Adipocyte (in vitro differentiated cells): ENCODE data around the gene PDZRN3.
"Not testable (repeated sequence)": the region's sequence is repeated elsewhere in the genome, so short reads cannot be mapped to it uniquely, and the experiment has no call there.

Experiments
- DNase-seq: peaks from one replicate; pipeline ENCODE4 v3.0.0-alpha.2; 2015; ENCODE audit warnings: low read depth
- H3K27me3 ChIP-seq: replicated peaks from 2 replicates; pipeline ENCODE4 v1.7.0; 2013; ENCODE audit warnings: mild to moderate bottlenecking, low read length, moderate library complexity; ENCODE audit not compliant: control insufficient read depth, insufficient read depth
- H3K36me3 ChIP-seq: 2 replicates; pipeline ENCODE4 v1.7.0; 2013; ENCODE audit warnings: low read length, mild to moderate bottlenecking, moderate library complexity; ENCODE audit not compliant: control insufficient read depth, insufficient read depth, severe bottlenecking
- H3K4me1 ChIP-seq: 2 replicates; pipeline ENCODE4 v1.7.0; 2013; ENCODE audit warnings: mild to moderate bottlenecking, low read length, moderate library complexity; ENCODE audit not compliant: control insufficient read depth, insufficient read depth
- H3K4me3 ChIP-seq: 2 replicates; pipeline ENCODE4 v1.7.0; 2013; ENCODE audit warnings: mild to moderate bottlenecking, low read length, moderate library complexity
- H3K9ac ChIP-seq: 2 replicates; pipeline ENCODE4 v1.7.0; 2013; ENCODE audit warnings: mild to moderate bottlenecking, low read length, moderate library complexity
- H3K9me3 ChIP-seq: 2 replicates; pipeline ENCODE4 v1.7.0; 2013; ENCODE audit warnings: mild to moderate bottlenecking, low read length, moderate library complexity; ENCODE audit not compliant: control insufficient read depth

The PDZRN3 gene

GRCh38 chr3:73471986-73472787 lies 152.6 kb downstream of the PDZRN3 start:
- H3K27me3 ChIP-seq = no peaks in the 10 kb centered on the region
- H3K4me3 ChIP-seq = no peak overlapping the region
- no peak for DNase-seq
- no peak overlapping the region for H3K9ac ChIP-seq
- H3K4me1 ChIP-seq = peaks cover 18% of the 10 kb centered on the region
- peaks cover 4% of the 10 kb centered on the region for H3K36me3 ChIP-seq
- H3K9me3 ChIP-seq = no peaks in the 10 kb centered on the region

GRCh38 chr3:73470860-73471259 lies 153.9 kb downstream of the PDZRN3 start:
- H3K4me3 ChIP-seq = no peak overlapping the region
- no peaks in the 10 kb centered on the region for H3K27me3 ChIP-seq
- H3K9ac ChIP-seq = no peak overlapping the region
- H3K4me1 ChIP-seq = peaks cover 18% of the 10 kb centered on the region
- H3K9me3 ChIP-seq = no peaks in the 10 kb centered on the region
- DNase-seq = no peak
- no peaks in the 10 kb centered on the region for H3K36me3 ChIP-seq

- Histone ChIP-seq H3K9me3 (no peaks in the 10 kb centered on the region), H3K4me3 (no peak overlapping the region), H3K9ac (no peak overlapping the region), H3K36me3 (no peaks in the 10 kb centered on the region), H3K27me3 (no peaks in the 10 kb centered on the region), H3K4me1 (peaks cover 18% of the 10 kb centered on the region)
- DNase-seq = no peak
Measured at GRCh38 chr3:73469331-73469730, 155.4 kb downstream of the PDZRN3 start.

GRCh38 chr3:73467211-73467610 lies 157.5 kb downstream of the PDZRN3 start:
- no peak for DNase-seq
- no peaks in the 10 kb centered on the region for H3K36me3 ChIP-seq
- no peak overlapping the region for H3K9ac ChIP-seq
- no peak overlapping the region for H3K4me3 ChIP-seq
- no peaks in the 10 kb centered on the region for H3K9me3 ChIP-seq
- H3K4me1 ChIP-seq = peaks cover 17% of the 10 kb centered on the region
- H3K27me3 ChIP-seq = no peaks in the 10 kb centered on the region

- DNase-seq = no peak
- Histone ChIP-seq H3K27me3 (no peaks in the 10 kb centered on the region), H3K9ac (no peak overlapping the region), H3K9me3 (no peaks in the 10 kb centered on the region), H3K4me3 (no peak overlapping the region), H3K4me1 (peaks cover 17% of the 10 kb centered on the region), H3K36me3 (no peaks in the 10 kb centered on the region)
Measured at GRCh38 chr3:73465926-73466325, 158.8 kb downstream of the PDZRN3 start.

GRCh38 chr3:73464126-73464525 lies 160.6 kb downstream of the PDZRN3 start:
- H3K36me3 ChIP-seq, H3K4me3 ChIP-seq, DNase-seq, H3K9ac ChIP-seq, H3K27me3 ChIP-seq, H3K9me3 ChIP-seq: not testable (repeated sequence)
- H3K4me1 ChIP-seq = peaks cover 11% of the 10 kb centered on the region

- H3K4me3 ChIP-seq = no peak overlapping the region
- H3K4me1 ChIP-seq = peaks cover 12% of the 10 kb centered on the region
- DNase-seq = peak; percentile 50
- H3K9me3 ChIP-seq = no peaks in the 10 kb centered on the region
- no peaks in the 10 kb centered on the region for H3K36me3 ChIP-seq
- H3K27me3 ChIP-seq = no peaks in the 10 kb centered on the region
- H3K9ac ChIP-seq = no peak overlapping the region
Measured at GRCh38 chr3:73461547-73461946, 163.2 kb downstream of the PDZRN3 start.

- peak; percentile 15 for DNase-seq
- H3K36me3 ChIP-seq = no peaks in the 10 kb centered on the region
- no peak overlapping the region for H3K4me3 ChIP-seq
Measured at GRCh38 chr3:73459711-73460110, 165.0 kb downstream of the PDZRN3 start.

GRCh38 chr3:73453666-73454065 lies 171.1 kb downstream of the PDZRN3 start:
- Histone ChIP-seq H3K27me3 (no peaks in the 10 kb centered on the region), H3K4me1 (peaks cover 17% of the 10 kb centered on the region), H3K9me3 (no peaks in the 10 kb centered on the region), H3K4me3 (no peak overlapping the region), H3K36me3 (no peaks in the 10 kb centered on the region), H3K9ac (no peak overlapping the region)
- peak; percentile 44 for DNase-seq

More at GRCh38 chr3:73459711-73460110, 165.0 kb downstream of the PDZRN3 start:
- H3K27me3 ChIP-seq = no peaks in the 10 kb centered on the region
- H3K9ac ChIP-seq = no peak overlapping the region
- H3K9me3 ChIP-seq = no peaks in the 10 kb centered on the region
- peaks cover 27% of the 10 kb centered on the region for H3K4me1 ChIP-seq

GRCh38 chr3:73452729-73453128 lies 172.0 kb downstream of the PDZRN3 start:
- Histone ChIP-seq H3K4me3 (no peak overlapping the region), H3K9me3 (no peaks in the 10 kb centered on the region), H3K4me1 (peaks cover 17% of the 10 kb centered on the region), H3K27me3 (no peaks in the 10 kb centered on the region), H3K36me3 (no peaks in the 10 kb centered on the region), H3K9ac (no peak overlapping the region)
- DNase-seq = no peak

GRCh38 chr3:73451301-73451944 lies 173.3 kb downstream of the PDZRN3 start:
- Histone ChIP-seq H3K9ac (no peak overlapping the region), H3K4me3 (no peak overlapping the region), H3K27me3 (no peaks in the 10 kb centered on the region), H3K4me1 (peaks cover 15% of the 10 kb centered on the region), H3K9me3 (no peaks in the 10 kb centered on the region), H3K36me3 (no peaks in the 10 kb centered on the region)
- DNase-seq = no peak
